IMR-90 (cell line): Measurements from ENCODE around the gene PCSK6. TPM values are rescaled to one million over a fixed set of nuclear protein-coding genes. Genes with fewer than 3 reads are reported as not detected.

Source experiments
- ATAC-seq: fragments of 200-7000 bp; cut with Tn5 transposase; 2 replicates; pipeline ENCODE4 v1.9.1; 2020; ENCODE audit warnings: low read depth, mild to moderate bottlenecking, moderate library complexity
- BruUV-seq: library from RNA; stranded (reverse); fragments of 400-500 nt; replicated peaks from 2 replicates; lab custom pipeline; 2021; lab: Mats Ljungman, UMichigan
- CTCF ChIA-PET: fragments of 300-600 bp; formaldehyde crosslinking; extraction: SDS; loops from one replicate; lab custom pipeline; 2021; ENCODE audit warnings: antibody characterized with exemption; lab: Yijun Ruan, JAX
- POLR2A ChIA-PET: fragments of 300-600 bp; sonication (Branson Sonifier 250); formaldehyde crosslinking; loops from one replicate; lab custom pipeline; 2022; ENCODE audit warnings: antibody characterized with exemption; ENCODE audit not compliant: unreplicated experiment; lab: Charles Lee
- DNase-seq: peaks from one replicate; pipeline ENCODE4 v3.0.0; 2013
- H2AFZ ChIP-seq: replicated peaks from 2 replicates; pipeline ENCODE3; 2013; ENCODE audit warnings: low read length, mild to moderate bottlenecking; ENCODE audit not compliant: poor library complexity
- H2AK5ac ChIP-seq: 2 replicates; pipeline ENCODE4 v1.6.1; 2013; ENCODE audit warnings: low read depth, low read length, inconsistent platforms
- H2AK9ac ChIP-seq: replicated peaks from 2 replicates; pipeline ENCODE3; 2013; ENCODE audit warnings: mild to moderate bottlenecking, low read depth, low read length, moderate library complexity; ENCODE audit not compliant: poor library complexity
- H2BK120ac ChIP-seq: 2 replicates; pipeline ENCODE4 v1.6.1; 2013; ENCODE audit warnings: low read depth, low read length, inconsistent platforms
- H2BK15ac ChIP-seq: 3 replicates; pipeline ENCODE4 v1.6.1; 2013; ENCODE audit warnings: low read depth, low read length, inconsistent platforms
- H2BK20ac ChIP-seq: 2 replicates; pipeline ENCODE4 v1.6.1; 2013; ENCODE audit warnings: low read depth, mild to moderate bottlenecking, inconsistent platforms, low read length, moderate library complexity
- H2BK5ac ChIP-seq: 2 replicates; pipeline ENCODE4 v1.6.1; 2013; ENCODE audit warnings: mild to moderate bottlenecking, low read depth, low read length, inconsistent platforms; ENCODE audit not compliant: poor library complexity, severe bottlenecking
- H3K14ac ChIP-seq: replicated peaks from 2 replicates; pipeline ENCODE4 v1.6.1; 2013; ENCODE audit warnings: low read depth, low read length, inconsistent platforms
- H3K18ac ChIP-seq: 2 replicates; pipeline ENCODE4 v1.6.1; 2013; ENCODE audit warnings: low read depth, low read length, control low read depth
- H3K23ac ChIP-seq: 2 replicates; pipeline ENCODE4 v1.6.1; 2013; ENCODE audit warnings: low read depth, low read length, inconsistent platforms
- H3K27ac ChIP-seq: 2 replicates; pipeline ENCODE4 v1.5.1; 2013; ENCODE audit warnings: mild to moderate bottlenecking, control low read depth, low read length; ENCODE audit not compliant: insufficient read depth
- H3K27me3 ChIP-seq: 2 replicates; pipeline ENCODE4 v1.6.1; 2013; ENCODE audit warnings: low read length; ENCODE audit not compliant: control insufficient read depth, insufficient read depth
- H3K36me3 ChIP-seq: 2 replicates; pipeline ENCODE4 v1.6.1; 2013; ENCODE audit warnings: low read length, mixed read lengths; ENCODE audit not compliant: control insufficient read depth, insufficient read depth
- H3K4ac ChIP-seq: 2 replicates; pipeline ENCODE4 v1.6.1; 2013; ENCODE audit warnings: low read depth, low read length, inconsistent platforms
- H3K4me1 ChIP-seq: 2 replicates; pipeline ENCODE4 v1.6.1; 2013; ENCODE audit warnings: low read length, mixed read lengths; ENCODE audit not compliant: control insufficient read depth, insufficient read depth
- H3K4me2 ChIP-seq: 2 replicates; pipeline ENCODE4 v1.6.1; 2013; ENCODE audit warnings: low read depth, mild to moderate bottlenecking, control low read depth, low read length, moderate library complexity
- H3K4me3 ChIP-seq: 2 replicates; pipeline ENCODE4 v1.5.1; 2013; ENCODE audit warnings: low read depth, mild to moderate bottlenecking, control low read depth, low read length, moderate library complexity; ENCODE audit not compliant: insufficient read depth
- H3K56ac ChIP-seq: 2 replicates; pipeline ENCODE4 v1.6.1; 2013; ENCODE audit warnings: low read length, inconsistent platforms; ENCODE audit not compliant: insufficient read depth; ENCODE audit errors: extremely low read depth
- H3K79me1 ChIP-seq, 2 experiments: 2 replicates each; pipeline ENCODE4 v1.6.1; 2013; ENCODE audit warnings: low read length in 2 of 2, inconsistent platforms in 1 of 2, low read depth in 1 of 2
- H3K9ac ChIP-seq: 2 replicates; pipeline ENCODE4 v1.6.1; 2013; ENCODE audit warnings: low read depth, low read length, control low read depth
- H3K9me1 ChIP-seq: 2 replicates; pipeline ENCODE4 v1.6.1; 2013; ENCODE audit warnings: low read length, inconsistent platforms; ENCODE audit not compliant: insufficient read depth
- H3K9me3 ChIP-seq: 2 replicates; pipeline ENCODE4 v1.6.1; 2013; ENCODE audit warnings: low read length; ENCODE audit not compliant: control insufficient read depth, insufficient read depth
- H4K20me1 ChIP-seq: 2 replicates; pipeline ENCODE4 v1.6.1; 2013; ENCODE audit warnings: low read length, inconsistent platforms; ENCODE audit not compliant: insufficient read depth
- H4K5ac ChIP-seq: 2 replicates; pipeline ENCODE4 v1.6.1; 2013; ENCODE audit warnings: mild to moderate bottlenecking, low read depth, low read length, control low read depth
- H4K8ac ChIP-seq, 2 experiments: 2 replicates each; pipeline ENCODE4 v1.6.1; 2013; ENCODE audit warnings: low read depth in 2 of 2, low read length in 2 of 2, control low read depth in 1 of 2, inconsistent platforms in 1 of 2
- H4K91ac ChIP-seq: 2 replicates; pipeline ENCODE4 v1.6.1; 2013; ENCODE audit warnings: low read depth, low read length, inconsistent platforms; ENCODE audit not compliant: insufficient read depth
- BHLHE40 ChIP-seq: fragments of 150-350 bp; IDR thresholded peaks from 2 replicates; pipeline ENCODE4 v1.6.1; 2016; ENCODE audit warnings: mild to moderate bottlenecking, low read depth, low read length
- CEBPB ChIP-seq: IDR thresholded peaks from 2 replicates; pipeline ENCODE4 v1.6.1; 2012; ENCODE audit warnings: low read depth, low read length, improper control_type of control experiment
- CHD1 ChIP-seq: IDR thresholded peaks from 2 replicates; pipeline ENCODE4 v1.6.1; 2012; ENCODE audit warnings: low read depth, low read length, improper control_type of control experiment
- CTCF ChIP-seq: conservative IDR thresholded peaks from 2 replicates; pipeline ENCODE4 v1.5.1; 2012; ENCODE audit warnings: mild to moderate bottlenecking, low read depth, low read length, improper control_type of control experiment
- ELK1 ChIP-seq: fragments of 150-350 bp; IDR thresholded peaks from 2 replicates; pipeline ENCODE4 v1.6.1; 2016; ENCODE audit warnings: low read depth, mild to moderate bottlenecking, low read length, moderate library complexity, borderline replicate concordance
- FOS ChIP-seq: fragments of 150-350 bp; IDR thresholded peaks from 2 replicates; pipeline ENCODE4 v1.6.1; 2016; ENCODE audit warnings: low read depth, low read length
- MAFK ChIP-seq: IDR thresholded peaks from 2 replicates; pipeline ENCODE4 v1.6.1; 2012; ENCODE audit warnings: low read depth, low read length, improper control_type of control experiment
- MAZ ChIP-seq: IDR thresholded peaks from 2 replicates; pipeline ENCODE4 v1.6.1; 2012; ENCODE audit warnings: low read depth, mild to moderate bottlenecking, low read length, improper control_type of control experiment, moderate library complexity, borderline replicate concordance
- MXI1 ChIP-seq: IDR thresholded peaks from 2 replicates; pipeline ENCODE4 v1.6.1; 2012; ENCODE audit warnings: low read depth, mild to moderate bottlenecking, low read length, moderate library complexity, borderline replicate concordance
- NFE2L2 ChIP-seq: fragments of 150-350 bp; IDR thresholded peaks from 2 replicates; pipeline ENCODE4 v1.6.1; 2016; ENCODE audit warnings: low read depth, mild to moderate bottlenecking, low read length
- POLR2A ChIP-seq: IDR thresholded peaks from 2 replicates; pipeline ENCODE4 v1.6.1; 2012; ENCODE audit warnings: mild to moderate bottlenecking, low read depth, low read length
- RAD21 ChIP-seq: IDR thresholded peaks from 2 replicates; pipeline ENCODE4 v1.6.1; 2012; ENCODE audit warnings: low read length, improper control_type of control experiment
- RCOR1 ChIP-seq: IDR thresholded peaks from 2 replicates; pipeline ENCODE4 v1.6.1; 2012; ENCODE audit warnings: mild to moderate bottlenecking, low read length, improper control_type of control experiment; ENCODE audit not compliant: insufficient replicate concordance
- RFX5 ChIP-seq: IDR thresholded peaks from 2 replicates; pipeline ENCODE4 v1.8.0; 2012; ENCODE audit warnings: low read depth, mild to moderate bottlenecking, low read length, moderate library complexity
- SMC3 ChIP-seq: fragments of 150-350 bp; IDR thresholded peaks from 2 replicates; pipeline ENCODE4 v1.6.1; 2016; ENCODE audit warnings: low read depth, mild to moderate bottlenecking, antibody characterized with exemption, low read length, moderate library complexity
- USF2 ChIP-seq: fragments of 150-350 bp; IDR thresholded peaks from 2 replicates; pipeline ENCODE4 v1.6.1; 2017; ENCODE audit warnings: mild to moderate bottlenecking, antibody characterized with exemption, low read length, low read depth
- WGBS, 2 experiments: methylation state at CpG; one replicate each; pipeline versions ENCODE4 v1.1.5 to v1.1.7; 2013; ENCODE audit warnings: missing lambda C conversion rate in 2 of 2; ENCODE audit not compliant: insufficient read length in 1 of 2; ENCODE audit errors: extremely low coverage in 2 of 2; 5-methylcytosine and 5-hydroxymethylcytosine counted together
- dilution Hi-C: fragments of 300-500 bp; cut with HindIII; formaldehyde crosslinking; loops from one replicate; pipeline ENCODE4 v1.14.3; 2018; ENCODE audit warnings: low sequenced_read_pairs; ENCODE audit not compliant: unreplicated experiment
- in situ Hi-C: fragments of 300-500 bp; cut with MboI; formaldehyde crosslinking; loops from 3 replicates; pipeline ENCODE4 v1.14.3; 2019; ENCODE audit warnings: low sequenced_read_pairs, inconsistent platforms, mixed read lengths
- intact Hi-C: fragments of 100-400 bp; cut with micrococcal nuclease; formaldehyde crosslinking; loops from 2 replicates; pipeline ENCODE4 v1.10.0; 2022
- polyA plus RNA-seq, 3 experiments: library from polyadenylated mRNA; depleted of rRNA; stranded (reverse); fragments of >200 nt; gene quantifications; 2 replicates each; pipeline ENCODE4 v1.2.3, GENCODE V29; 2012; ENCODE audit warnings: low replicate concordance in 1 of 3
- total RNA-seq: library from RNA; depleted of rRNA; stranded (reverse); fragments of >200 nt; gene quantifications from 2 replicates; pipeline ENCODE4 v1.2.3, GENCODE V29; 2012

The PCSK6 gene
- total and polyA plus RNA-seq, 2 of the 4 experiments (the other 2 are of a cell fraction), result not detected

GRCh38 chr15:101466188-101466587, 23.3 kb downstream of the PCSK6 start:
- H4K20me1 ChIP-seq, result no peaks in the 10 kb centered on the region
- H3K27ac ChIP-seq, result no peak overlapping the region
- no TSS peak for BruUV-seq
- H3K27me3 ChIP-seq, result peaks cover 11% of the 10 kb centered on the region
- no peak overlapping the region for H3K18ac ChIP-seq
- H4K91ac ChIP-seq, result no peak overlapping the region
- no peaks in the 10 kb centered on the region for H3K9me1 ChIP-seq
- no peak overlapping the region for H2BK120ac ChIP-seq
- H3K9ac ChIP-seq, result no peak overlapping the region
- no peak overlapping the region for H3K23ac ChIP-seq
- H3K36me3 ChIP-seq, result no peaks in the 10 kb centered on the region
- CTCF ChIA-PET, result no interaction called here
- dilution Hi-C loops, result no loop called here
- H3K4me1 ChIP-seq, result no peaks in the 10 kb centered on the region
- no peak overlapping the region for H2BK20ac ChIP-seq
- 60% methylated on average over 1 of the region's 9 CpGs; no CpG with 5 or more reads in 1 of the 2 experiments for WGBS, 2 experiments
- intact Hi-C loops, result no loop called here
- H2BK15ac ChIP-seq, result no peak overlapping the region
- no peak overlapping the region for H2AK9ac ChIP-seq
- H4K8ac ChIP-seq, result no peak overlapping the region
- H3K14ac ChIP-seq, result no peak overlapping the region
- no peaks in the 10 kb centered on the region for H3K79me1 ChIP-seq
- ATAC-seq (no peak), DNase-seq (no peak)
- no peak overlapping the region for H3K56ac ChIP-seq
- no peak overlapping the region for H3K4me3 ChIP-seq
- H3K4ac ChIP-seq, result no peak overlapping the region
- H2AK5ac ChIP-seq, result no peak overlapping the region
- in situ Hi-C loops, result no loop called here
- no peak overlapping the region for H2BK5ac ChIP-seq
- H2AFZ ChIP-seq, result no peak overlapping the region
- no peak for TF ChIP-seq CEBPB
- no peak for TF ChIP-seq MAFK
- no peak for TF ChIP-seq CTCF
- TF ChIP-seq NFE2L2, result no peak
- no peak for TF ChIP-seq RFX5
- no peak for TF ChIP-seq BHLHE40
- TF ChIP-seq RAD21, result no peak
- no peak for TF ChIP-seq RCOR1
- no peak for TF ChIP-seq MAZ
- TF ChIP-seq USF2, result no peak
- TF ChIP-seq FOS, result no peak
- no peak for TF ChIP-seq ELK1
- TF ChIP-seq CHD1, result no peak
- TF ChIP-seq MXI1, result no peak
- no peak for TF ChIP-seq SMC3
- no peak for TF ChIP-seq POLR2A
- H3K9me3 ChIP-seq, result no peaks in the 10 kb centered on the region; the same call in 1 of the 2 replicates
- no peak overlapping the region for H4K5ac ChIP-seq
- no peak overlapping the region for H3K4me2 ChIP-seq
- POLR2A ChIA-PET, result no interaction called here
